Mucosa of stomach (tissue), 1 donor: ENCODE data around the gene PSME1.

ENCODE experiments used
- H3K27me3 ChIP-seq: one replicate; pipeline ENCODE4 v1.7.0; 2013; ENCODE audit warnings: mild to moderate bottlenecking, low read length; ENCODE audit not compliant: control insufficient read depth, insufficient read depth
- H3K36me3 ChIP-seq: one replicate; pipeline ENCODE4 v1.7.0; 2013; ENCODE audit warnings: low read length; ENCODE audit not compliant: control insufficient read depth, insufficient read depth
- H3K4me1 ChIP-seq: one replicate; pipeline ENCODE4 v1.7.0; 2013; ENCODE audit warnings: mild to moderate bottlenecking, low read length; ENCODE audit not compliant: control insufficient read depth, insufficient read depth
- H3K4me3 ChIP-seq: one replicate; pipeline ENCODE4 v1.7.0; 2013; ENCODE audit warnings: low read length
- H3K9ac ChIP-seq: one replicate; pipeline ENCODE4 v1.7.0; 2013; ENCODE audit warnings: mild to moderate bottlenecking, low read length, moderate library complexity
- H3K9me3 ChIP-seq: one replicate; pipeline ENCODE4 v1.7.0; 2013; ENCODE audit warnings: mild to moderate bottlenecking, low read length, moderate library complexity; ENCODE audit not compliant: control insufficient read depth
- donor health status: Pancreatic carcinoma.

PSME1 gene

GRCh38 chr14:24186831-24187538, 51.0 kb downstream of the PSME1 start:
- peaks cover 6% of the 10 kb centered on the region for H3K4me1 ChIP-seq
- H3K36me3 ChIP-seq = peaks cover 10% of the 10 kb centered on the region
- H3K27me3 ChIP-seq = no peaks in the 10 kb centered on the region
- H3K9ac ChIP-seq = no peak overlapping the region
- H3K4me3 ChIP-seq = no peak overlapping the region
- H3K9me3 ChIP-seq = no peaks in the 10 kb centered on the region

- peaks cover 10% of the 10 kb centered on the region for H3K36me3 ChIP-seq
- H3K4me1 ChIP-seq = peaks cover 6% of the 10 kb centered on the region
- peak overlapping the region; percentile 29 for H3K9ac ChIP-seq
- no peaks in the 10 kb centered on the region for H3K27me3 ChIP-seq
- no peaks in the 10 kb centered on the region for H3K9me3 ChIP-seq
- no peak overlapping the region for H3K4me3 ChIP-seq
Observed at GRCh38 chr14:24187539-24187915, 51.5 kb downstream of the PSME1 start.
